ENCODE results near the gene DOCK4.

Gene DOCK4

GRCh38 chr7:111681242-111681641 lies 525.0 kb downstream of the DOCK4 start:
- Histone ChIP-seq H3K27ac (replicated peaks) (no peak overlapping the region), H3K27me3 (ENCODE audit: insufficient read depth, poor library complexity, severe bottlenecking) (peaks cover 3% of the 10 kb centered on the region), H3K4me3 (replicated peaks; ENCODE audit: insufficient read depth, low read length) (no peak overlapping the region)
- no peak for DNase-seq (ENCODE audit: low read depth in 1 of 2, low spot score in 1 of 2)
- TF ChIP-seq POLR2AphosphoS5 (IDR thresholded peaks at IDR 0.05; ENCODE audit: low read depth): no peak

GRCh38 chr7:111678986-111679385 lies 527.2 kb downstream of the DOCK4 start:
- Histone ChIP-seq H3K27ac (replicated peaks) (no peak overlapping the region), H3K4me3 (replicated peaks; ENCODE audit: insufficient read depth, low read length) (no peak overlapping the region), H3K27me3 (ENCODE audit: insufficient read depth, poor library complexity, severe bottlenecking) (peaks cover 3% of the 10 kb centered on the region)
- DNase-seq (ENCODE audit: low read depth in 1 of 2, low spot score in 1 of 2): no peak
- TF ChIP-seq REST (IDR thresholded peaks at IDR 0.05; ENCODE audit: insufficient replicate concordance, low read depth): no peak
- no peak for TF ChIP-seq POLR2AphosphoS5 (IDR thresholded peaks at IDR 0.05; ENCODE audit: low read depth)
- TF ChIP-seq GABPA (IDR thresholded peaks at IDR 0.05; ENCODE audit: low read depth): no peak
- no peak for TF ChIP-seq CTCF (IDR thresholded peaks at IDR 0.05; ENCODE audit: insufficient read depth, low read length)
- no peak for TF ChIP-seq SPI1 (IDR thresholded peaks at IDR 0.05; ENCODE audit: borderline replicate concordance, low read depth)

GRCh38 chr7:111678281-111678680 lies 527.9 kb downstream of the DOCK4 start:
- Histone ChIP-seq H3K27me3 (ENCODE audit: insufficient read depth, poor library complexity, severe bottlenecking) (peaks cover 3% of the 10 kb centered on the region), H3K27ac (replicated peaks) (no peak overlapping the region), H3K4me3 (replicated peaks; ENCODE audit: insufficient read depth, low read length) (no peak overlapping the region)
- no peak for DNase-seq (ENCODE audit: low read depth in 1 of 2, low spot score in 1 of 2)
- no peak for TF ChIP-seq CTCF (IDR thresholded peaks at IDR 0.05; ENCODE audit: insufficient read depth, low read length)
- TF ChIP-seq GABPA (IDR thresholded peaks at IDR 0.05; ENCODE audit: low read depth): no peak
- TF ChIP-seq REST (IDR thresholded peaks at IDR 0.05; ENCODE audit: insufficient replicate concordance, low read depth): no peak
- TF ChIP-seq POLR2AphosphoS5 (IDR thresholded peaks at IDR 0.05; ENCODE audit: low read depth): no peak
- no peak for TF ChIP-seq SPI1 (IDR thresholded peaks at IDR 0.05; ENCODE audit: borderline replicate concordance, low read depth)

GRCh38 chr7:111677848-111678247 lies 528.4 kb downstream of the DOCK4 start:
- no peak for TF ChIP-seq CTCF (IDR thresholded peaks at IDR 0.05; ENCODE audit: insufficient read depth, low read length)
- no peak for TF ChIP-seq POLR2AphosphoS5 (IDR thresholded peaks at IDR 0.05; ENCODE audit: low read depth)
- Histone ChIP-seq H3K27me3 (ENCODE audit: insufficient read depth, poor library complexity, severe bottlenecking) (peaks cover 3% of the 10 kb centered on the region), H3K27ac (replicated peaks) (no peak overlapping the region), H3K4me3 (replicated peaks; ENCODE audit: insufficient read depth, low read length) (no peak overlapping the region)
- DNase-seq (ENCODE audit: low read depth in 1 of 2, low spot score in 1 of 2): peak in 1 of 2 experiments; percentile 3
